SK-N-SH (cell line): ENCODE measurements around the gene EFCAB12.

Source experiments
- CTCF ChIP-seq: fragments of 200-600 bp; sonication (generic); IDR thresholded peaks from 2 replicates; pipeline ENCODE4 v1.6.1; 2017; ENCODE audit warnings: antibody characterized with exemption, mild to moderate bottlenecking, moderate library complexity
- EZH2phosphoT487 ChIP-seq: fragments of 200-600 bp; sonication (generic); IDR thresholded peaks from 2 replicates; pipeline ENCODE4 v1.6.1; 2017; ENCODE audit warnings: low read depth, mixed run types, mild to moderate bottlenecking, antibody characterized with exemption, moderate library complexity, borderline replicate concordance
- IRF3 ChIP-seq: fragments of 150-350 bp; IDR thresholded peaks from 2 replicates; pipeline ENCODE4 v1.6.1; 2016; ENCODE audit warnings: mild to moderate bottlenecking, low read depth, low read length
- NRF1 ChIP-seq: IDR thresholded peaks from 2 replicates; pipeline ENCODE4 v1.6.1; 2012; ENCODE audit warnings: low read depth, mild to moderate bottlenecking, low read length
- POLR2AphosphoS5 ChIP-seq: IDR thresholded peaks from 2 replicates; pipeline ENCODE4 v1.6.1; 2012; ENCODE audit warnings: low read depth, low read length
- RAD21 ChIP-seq: IDR thresholded peaks from 2 replicates; pipeline ENCODE4 v1.6.1; 2012; ENCODE audit warnings: mild to moderate bottlenecking, low read length
- REST ChIP-seq: IDR thresholded peaks from 2 replicates; pipeline ENCODE4 v1.6.1; 2012; ENCODE audit warnings: mild to moderate bottlenecking, low read depth, low read length, moderate library complexity
- SIN3A ChIP-seq: IDR thresholded peaks from 2 replicates; pipeline ENCODE4 v1.6.1; 2012; ENCODE audit warnings: low read depth, mild to moderate bottlenecking, low read length, moderate library complexity, borderline replicate concordance
- SMC3 ChIP-seq: IDR thresholded peaks from 2 replicates; pipeline ENCODE4 v1.6.1; 2012; ENCODE audit warnings: low read depth, low read length, improper control_type of control experiment
- USF2 ChIP-seq: fragments of 150-350 bp; IDR thresholded peaks from 2 replicates; pipeline ENCODE4 v1.6.1; 2017; ENCODE audit warnings: antibody characterized with exemption, low read length, low read depth, borderline replicate concordance

GRCh38 chr3:129460155-129460554 lies 31.7 kb upstream of the EFCAB12 start:
- TF ChIP-seq RAD21 (no peak), CTCF (no peak), EZH2phosphoT487 (no peak), POLR2AphosphoS5 (no peak), SIN3A (no peak), NRF1 (no peak), USF2 (no peak), REST (no peak), SMC3 (no peak), IRF3 (no peak)
